Panc1 (cell line): Measurements from ENCODE around the gene PRPF18. TPM values are rescaled to one million over a fixed set of nuclear protein-coding genes. Genes with fewer than 3 reads are reported as not detected.

Experiments used
- ATAC-seq: fragments of 200-7000 bp; cut with Tn5 transposase; 2 replicates; pipeline ENCODE4 v1.9.1; 2020; ENCODE audit warnings: mild to moderate bottlenecking, moderate library complexity
- BruUV-seq: library from RNA; stranded (reverse); fragments of 400-500 nt; replicated peaks from 2 replicates; lab custom pipeline; 2021; lab: Mats Ljungman, UMichigan
- CTCF ChIA-PET: fragments of 300-600 bp; sonication (Branson Sonifier 250); formaldehyde crosslinking; loops from one replicate; lab custom pipeline; 2022; ENCODE audit warnings: antibody characterized with exemption; lab: Charles Lee
- POLR2A ChIA-PET: fragments of 300-600 bp; sonication (Branson Sonifier 250); formaldehyde crosslinking; loops from one replicate; lab custom pipeline; 2022; ENCODE audit warnings: antibody characterized with exemption; lab: Charles Lee
- DNase-seq: peaks from one replicate; pipeline ENCODE4 v3.0.0-alpha.2; 2010; ENCODE audit warnings: low read depth, low spot score
- H3K27ac ChIP-seq: 2 replicates; pipeline ENCODE4 v1.5.1; 2011; ENCODE audit warnings: mild to moderate bottlenecking, low read length, inconsistent platforms
- H3K27me3 ChIP-seq: fragments of 200-500 bp; sonication (Bioruptor generic); 2 replicates; pipeline ENCODE4 v1.6.0; 2014; ENCODE audit warnings: low read length, inconsistent platforms; ENCODE audit not compliant: control insufficient read depth, insufficient read depth
- H3K36me3 ChIP-seq: fragments of 200-500 bp; sonication (Bioruptor generic); 2 replicates; pipeline ENCODE4 v1.5.1; 2014; ENCODE audit warnings: inconsistent platforms, mild to moderate bottlenecking, low read length, moderate library complexity; ENCODE audit not compliant: control insufficient read depth, insufficient read depth
- H3K4me1 ChIP-seq: 2 replicates; pipeline ENCODE4 v1.5.1; 2011; ENCODE audit warnings: inconsistent platforms, mild to moderate bottlenecking, low read length, moderate library complexity; ENCODE audit not compliant: control insufficient read depth, insufficient read depth
- H3K4me3 ChIP-seq, 2 experiments: 2 replicates each; pipeline ENCODE4 v1.5.1; 2011 to 2012; ENCODE audit warnings: low read depth in 2 of 2, low read length in 2 of 2, mild to moderate bottlenecking in 2 of 2, inconsistent platforms in 1 of 2, moderate library complexity in 1 of 2
- H3K9me3 ChIP-seq: fragments of 200-500 bp; sonication (Bioruptor generic); 2 replicates; pipeline ENCODE4 v1.5.1; 2014; ENCODE audit warnings: low read depth, mild to moderate bottlenecking, inconsistent platforms, low read length, moderate library complexity; ENCODE audit not compliant: control insufficient read depth, insufficient read depth
- CTCF ChIP-seq: fragments of 450-650 bp; IDR thresholded peaks from 2 replicates; pipeline ENCODE4 v1.5.1; 2017; ENCODE audit warnings: mild to moderate bottlenecking
- POLR2AphosphoS5 ChIP-seq: IDR thresholded peaks from 2 replicates; pipeline ENCODE4 v1.6.1; 2012; ENCODE audit warnings: mild to moderate bottlenecking, low read depth, low read length, moderate library complexity
- SIN3A ChIP-seq: IDR thresholded peaks from 2 replicates; pipeline ENCODE4 v1.6.1; 2012; ENCODE audit warnings: low read depth, mild to moderate bottlenecking, low read length, moderate library complexity, borderline replicate concordance; ENCODE audit not compliant: insufficient read depth
- TCF7L2 ChIP-seq: IDR thresholded peaks from 2 replicates; pipeline ENCODE4 v1.6.1; 2011; ENCODE audit warnings: mild to moderate bottlenecking, low read depth, low read length, inconsistent platforms
- in situ Hi-C: cut with HindIII; loops from 2 replicates; pipeline ENCODE4 v1.10.0; 2016; ENCODE audit warnings: low sequenced_read_pairs, low pct_unique_long_range_greater_than_20kb
- intact Hi-C: fragments of 100-400 bp; cut with micrococcal nuclease; formaldehyde crosslinking; loops from one replicate; pipeline ENCODE4 v1.10.0; 2022; ENCODE audit not compliant: unreplicated experiment
- total RNA-seq: library from RNA; stranded (reverse); gene quantifications from one replicate; pipeline ENCODE4 v1.2.1, GENCODE V29; 2021; ENCODE audit not compliant: unreplicated experiment
- TF ChIP-seq, protein P1 (sequence below), 2 experiments: IDR thresholded peaks; 2 replicates each; pipeline ENCODE4 v1.6.1; 2011 to 2012; ENCODE audit warnings: low read depth in 2 of 2, control low read depth in 1 of 2, low read length in 1 of 2, mild to moderate bottlenecking in 1 of 2, moderate library complexity in 1 of 2; ENCODE audit not compliant: insufficient read depth in 1 of 2

Gene PRPF18
- total RNA-seq, 1 experiment from 2014 or later, result 12.0 TPM

- TF ChIP-seq, protein P1, sequence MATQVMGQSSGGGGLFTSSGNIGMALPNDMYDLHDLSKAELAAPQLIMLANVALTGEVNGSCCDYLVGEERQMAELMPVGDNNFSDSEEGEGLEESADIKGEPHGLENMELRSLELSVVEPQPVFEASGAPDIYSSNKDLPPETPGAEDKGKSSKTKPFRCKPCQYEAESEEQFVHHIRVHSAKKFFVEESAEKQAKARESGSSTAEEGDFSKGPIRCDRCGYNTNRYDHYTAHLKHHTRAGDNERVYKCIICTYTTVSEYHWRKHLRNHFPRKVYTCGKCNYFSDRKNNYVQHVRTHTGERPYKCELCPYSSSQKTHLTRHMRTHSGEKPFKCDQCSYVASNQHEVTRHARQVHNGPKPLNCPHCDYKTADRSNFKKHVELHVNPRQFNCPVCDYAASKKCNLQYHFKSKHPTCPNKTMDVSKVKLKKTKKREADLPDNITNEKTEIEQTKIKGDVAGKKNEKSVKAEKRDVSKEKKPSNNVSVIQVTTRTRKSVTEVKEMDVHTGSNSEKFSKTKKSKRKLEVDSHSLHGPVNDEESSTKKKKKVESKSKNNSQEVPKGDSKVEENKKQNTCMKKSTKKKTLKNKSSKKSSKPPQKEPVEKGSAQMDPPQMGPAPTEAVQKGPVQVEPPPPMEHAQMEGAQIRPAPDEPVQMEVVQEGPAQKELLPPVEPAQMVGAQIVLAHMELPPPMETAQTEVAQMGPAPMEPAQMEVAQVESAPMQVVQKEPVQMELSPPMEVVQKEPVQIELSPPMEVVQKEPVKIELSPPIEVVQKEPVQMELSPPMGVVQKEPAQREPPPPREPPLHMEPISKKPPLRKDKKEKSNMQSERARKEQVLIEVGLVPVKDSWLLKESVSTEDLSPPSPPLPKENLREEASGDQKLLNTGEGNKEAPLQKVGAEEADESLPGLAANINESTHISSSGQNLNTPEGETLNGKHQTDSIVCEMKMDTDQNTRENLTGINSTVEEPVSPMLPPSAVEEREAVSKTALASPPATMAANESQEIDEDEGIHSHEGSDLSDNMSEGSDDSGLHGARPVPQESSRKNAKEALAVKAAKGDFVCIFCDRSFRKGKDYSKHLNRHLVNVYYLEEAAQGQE (IDR thresholded peaks at IDR 0.05; ENCODE audit: insufficient read depth in 1 of 2, low read depth in 2 of 2, low read length in 1 of 2), result no peak
- no peak for TF ChIP-seq CTCF
- TF ChIP-seq POLR2AphosphoS5, result no peak
- no peak for TF ChIP-seq TCF7L2
- TF ChIP-seq SIN3A, result no peak
- no peak for DNase-seq
- no TSS peak for BruUV-seq
- H3K9me3 ChIP-seq, result no peaks in the 10 kb centered on the region
- CTCF ChIA-PET, result no interaction called here
- intact Hi-C loops, result no loop called here
- in situ Hi-C loops, result no loop called here
- POLR2A ChIA-PET, result interaction anchor here (0.6 kb wide), 1 partner anchor 995 kb away, joined by 3 read pairs; no protein-coding TSS in a partner anchor
- H3K36me3 ChIP-seq, result no peaks in the 10 kb centered on the region; the same call in 1 of the 2 replicates
- H3K27me3 ChIP-seq, result no peaks in the 10 kb centered on the region
- H3K4me3 ChIP-seq, result no peak overlapping the region
- no peak overlapping the region for H3K27ac ChIP-seq
- no peak for ATAC-seq
- no peaks in the 10 kb centered on the region for H3K4me1 ChIP-seq
Observed at GRCh38 chr10:13597909-13598308, 11.1 kb downstream of the PRPF18 start.

- no peaks in the 10 kb centered on the region for H3K9me3 ChIP-seq
- in situ Hi-C loops (no loop called here), intact Hi-C loops (no loop called here)
- H3K4me3 ChIP-seq, result no peak overlapping the region
- H3K27me3 ChIP-seq, result no peaks in the 10 kb centered on the region
- ATAC-seq, result no peak
- TF ChIP-seq CTCF (no peak), SIN3A (no peak), TCF7L2 (no peak), POLR2AphosphoS5 (no peak)
- TF ChIP-seq, protein P1 (IDR thresholded peaks at IDR 0.05; ENCODE audit: insufficient read depth in 1 of 2, low read depth in 2 of 2, low read length in 1 of 2), result no peak
- POLR2A ChIA-PET, result no interaction called here
- H3K27ac ChIP-seq, result no peak overlapping the region
- BruUV-seq, result no TSS peak
- DNase-seq, result no peak
- no peaks in the 10 kb centered on the region; the same call in 1 of the 2 replicates for H3K36me3 ChIP-seq
- CTCF ChIA-PET, result no interaction called here
- no peaks in the 10 kb centered on the region for H3K4me1 ChIP-seq
Observed at GRCh38 chr10:13604357-13605040, 17.7 kb downstream of the PRPF18 start.
